Liver (tissue), 9 donors: ENCODE data around the gene SNX3. TPM values are rescaled to one million over a fixed set of nuclear protein-coding genes. Genes with fewer than 3 reads are reported as not detected.

Experiments
- DNase-seq: peaks from one replicate; pipeline ENCODE4 v3.0.0-alpha.2; 2017; ENCODE audit warnings: low spot score
- H3K27ac ChIP-seq, 2 donors: one replicate each; pipeline ENCODE4 v1.7.0; 2013; ENCODE audit warnings: inconsistent platforms in 2 of 2, low read length in 2 of 2, control low read depth in 1 of 2, low read depth in 1 of 2, mild to moderate bottlenecking in 1 of 2
- H3K27me3 ChIP-seq, 4 donors: one replicate each; pipeline versions ENCODE4 v1.6.1 to v1.7.0; 2013; ENCODE audit warnings: low read length in 3 of 4, inconsistent platforms in 1 of 4, mild to moderate bottlenecking in 1 of 4, moderate library complexity in 1 of 4; ENCODE audit not compliant: control insufficient read depth in 4 of 4, insufficient read depth in 4 of 4
- H3K36me3 ChIP-seq, 4 donors: one replicate each; pipeline versions ENCODE4 v1.6.1 to v1.7.0; 2013; ENCODE audit warnings: low read length in 3 of 4, mild to moderate bottlenecking in 3 of 4, low read depth in 1 of 4, moderate library complexity in 1 of 4; ENCODE audit not compliant: control insufficient read depth in 4 of 4, insufficient read depth in 3 of 4
- H3K4me1 ChIP-seq, 4 donors: one replicate each; pipeline versions ENCODE4 v1.6.1 to v1.7.0; 2013; ENCODE audit warnings: low read length in 3 of 4, mild to moderate bottlenecking in 3 of 4, moderate library complexity in 1 of 4; ENCODE audit not compliant: control insufficient read depth in 4 of 4, insufficient read depth in 4 of 4
- H3K4me3 ChIP-seq, 3 donors: one replicate each; pipeline versions ENCODE4 v1.6.1 to v1.7.0; 2013; ENCODE audit warnings: low read length in 3 of 3, control low read depth in 1 of 3, low read depth in 1 of 3, mild to moderate bottlenecking in 1 of 3
- H3K9ac ChIP-seq, 2 donors: one replicate each; pipeline ENCODE4 v1.7.0; 2013; ENCODE audit warnings: low read length in 2 of 2, mild to moderate bottlenecking in 2 of 2, moderate library complexity in 2 of 2, control low read depth in 1 of 2, low read depth in 1 of 2
- H3K9me3 ChIP-seq, 4 donors: one replicate each; pipeline versions ENCODE4 v1.6.1 to v1.7.0; 2013; ENCODE audit warnings: low read length in 3 of 4; ENCODE audit not compliant: control insufficient read depth in 4 of 4
- FOXA1 ChIP-seq: IDR thresholded peaks from 2 replicates; pipeline ENCODE4 v1.6.1; 2016; ENCODE audit warnings: antibody characterized with exemption
- FOXA2 ChIP-seq: IDR thresholded peaks from 2 replicates; pipeline ENCODE4 v1.6.1; 2016; ENCODE audit warnings: antibody characterized with exemption
- HNF4A ChIP-seq, 2 donors: conservative IDR thresholded peaks; 2 replicates each; pipeline ENCODE4 v1.6.1; 2016; ENCODE audit warnings: antibody characterized with exemption in 2 of 2, mild to moderate bottlenecking in 2 of 2
- JUND ChIP-seq, 2 donors: IDR thresholded peaks; 2 replicates each; pipeline ENCODE4 v1.6.1; 2016; ENCODE audit warnings: antibody characterized with exemption in 2 of 2
- NR2F2 ChIP-seq: IDR thresholded peaks from 2 replicates; pipeline ENCODE4 v1.6.1; 2016; ENCODE audit warnings: antibody characterized with exemption
- RXRA ChIP-seq, 2 donors: IDR thresholded peaks; 2 replicates each; pipeline ENCODE4 v1.6.1; 2017 to 2018; ENCODE audit warnings: antibody characterized with exemption in 2 of 2, mild to moderate bottlenecking in 1 of 2
- SP1 ChIP-seq: IDR thresholded peaks from 2 replicates; pipeline ENCODE4 v1.6.1; 2018; ENCODE audit warnings: antibody characterized with exemption, mild to moderate bottlenecking
- WGBS: extraction: QIAGEN DNeasy Blood & Tissue Kit; methylation state at CpG from one replicate; pipeline ENCODE4 v1.1.7; 2013; 5-methylcytosine and 5-hydroxymethylcytosine counted together
- polyA plus RNA-seq, 2 donors: library from polyadenylated mRNA; stranded (reverse) in 1 of 2; unstranded in 1 of 2; fragments of 200-250 nt in 1 of 2; fragments of >200 nt in 1 of 2; fragmentation: Nextera tagmentation in 1 of 2; extraction: Ambion mirVana in 1 of 2; gene quantifications; one replicate each; pipeline versions ENCODE4 v1.2.1 to v1.2.3, GENCODE V29; 2013 to 2015
- total RNA-seq, 2 donors: library from RNA; depleted of rRNA; stranded (reverse); fragments of >200 nt; gene quantifications; one replicate each; pipeline ENCODE4 v1.2.3, GENCODE V29; 2014
- TF ChIP-seq, protein P1 (sequence below): IDR thresholded peaks from 2 replicates; pipeline ENCODE4 v1.6.1; 2016; ENCODE audit warnings: antibody characterized with exemption, mild to moderate bottlenecking
- TF ChIP-seq, protein P2 (sequence below): IDR thresholded peaks from 2 replicates; pipeline ENCODE4 v1.6.1; 2016; ENCODE audit warnings: antibody characterized with exemption
- TF ChIP-seq, protein P3 (sequence below): IDR thresholded peaks from 2 replicates; pipeline ENCODE4 v1.6.1; 2016; ENCODE audit warnings: antibody characterized with exemption
- TF ChIP-seq, protein P4 (sequence below): fragments of 150-350 bp; IDR thresholded peaks from 2 replicates; pipeline ENCODE4 v1.5.1; 2017; ENCODE audit warnings: improper control_type of control experiment, low read depth, low read length; ENCODE audit not compliant: missing input control
- donor health status: healthy.
- donor health status: healthy.
- donor health status: healthy.
- donor health status: healthy.
- donor health status: healthy.

The SNX3 gene
- total and polyA plus RNA-seq, 4 donors = 67.9 to 161 (median 111) TPM

DNA sequence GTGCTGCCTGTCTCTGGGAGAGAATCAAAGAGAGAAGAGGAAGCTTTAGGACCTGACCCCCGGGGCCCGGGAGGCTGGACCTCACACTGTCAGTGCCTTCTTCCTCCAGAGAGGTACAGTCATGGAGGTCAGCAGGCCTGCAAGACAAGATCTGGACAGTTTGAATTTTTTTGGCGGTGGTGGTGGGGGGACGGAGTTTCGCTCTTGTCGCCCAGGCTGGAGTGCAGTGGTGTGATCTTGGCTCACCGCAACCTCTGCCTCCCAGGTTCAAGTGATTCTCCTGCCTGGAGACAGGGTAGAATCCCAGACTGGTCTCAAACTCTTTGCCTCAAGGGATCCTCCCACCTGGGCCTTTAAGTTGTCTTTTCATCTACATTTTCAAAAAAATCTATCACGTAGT lies 60.7 kb downstream of the SNX3 start:
- TF ChIP-seq, protein P1, sequence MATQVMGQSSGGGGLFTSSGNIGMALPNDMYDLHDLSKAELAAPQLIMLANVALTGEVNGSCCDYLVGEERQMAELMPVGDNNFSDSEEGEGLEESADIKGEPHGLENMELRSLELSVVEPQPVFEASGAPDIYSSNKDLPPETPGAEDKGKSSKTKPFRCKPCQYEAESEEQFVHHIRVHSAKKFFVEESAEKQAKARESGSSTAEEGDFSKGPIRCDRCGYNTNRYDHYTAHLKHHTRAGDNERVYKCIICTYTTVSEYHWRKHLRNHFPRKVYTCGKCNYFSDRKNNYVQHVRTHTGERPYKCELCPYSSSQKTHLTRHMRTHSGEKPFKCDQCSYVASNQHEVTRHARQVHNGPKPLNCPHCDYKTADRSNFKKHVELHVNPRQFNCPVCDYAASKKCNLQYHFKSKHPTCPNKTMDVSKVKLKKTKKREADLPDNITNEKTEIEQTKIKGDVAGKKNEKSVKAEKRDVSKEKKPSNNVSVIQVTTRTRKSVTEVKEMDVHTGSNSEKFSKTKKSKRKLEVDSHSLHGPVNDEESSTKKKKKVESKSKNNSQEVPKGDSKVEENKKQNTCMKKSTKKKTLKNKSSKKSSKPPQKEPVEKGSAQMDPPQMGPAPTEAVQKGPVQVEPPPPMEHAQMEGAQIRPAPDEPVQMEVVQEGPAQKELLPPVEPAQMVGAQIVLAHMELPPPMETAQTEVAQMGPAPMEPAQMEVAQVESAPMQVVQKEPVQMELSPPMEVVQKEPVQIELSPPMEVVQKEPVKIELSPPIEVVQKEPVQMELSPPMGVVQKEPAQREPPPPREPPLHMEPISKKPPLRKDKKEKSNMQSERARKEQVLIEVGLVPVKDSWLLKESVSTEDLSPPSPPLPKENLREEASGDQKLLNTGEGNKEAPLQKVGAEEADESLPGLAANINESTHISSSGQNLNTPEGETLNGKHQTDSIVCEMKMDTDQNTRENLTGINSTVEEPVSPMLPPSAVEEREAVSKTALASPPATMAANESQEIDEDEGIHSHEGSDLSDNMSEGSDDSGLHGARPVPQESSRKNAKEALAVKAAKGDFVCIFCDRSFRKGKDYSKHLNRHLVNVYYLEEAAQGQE = no peak
- TF ChIP-seq, protein P2, sequence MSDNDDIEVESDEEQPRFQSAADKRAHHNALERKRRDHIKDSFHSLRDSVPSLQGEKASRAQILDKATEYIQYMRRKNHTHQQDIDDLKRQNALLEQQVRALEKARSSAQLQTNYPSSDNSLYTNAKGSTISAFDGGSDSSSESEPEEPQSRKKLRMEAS = no peak
- no peak for TF ChIP-seq NR2F2
- TF ChIP-seq HNF4A (conservative IDR thresholded peaks at IDR 0.05) = no peak
- TF ChIP-seq FOXA2 = no peak
- TF ChIP-seq, protein P3, sequence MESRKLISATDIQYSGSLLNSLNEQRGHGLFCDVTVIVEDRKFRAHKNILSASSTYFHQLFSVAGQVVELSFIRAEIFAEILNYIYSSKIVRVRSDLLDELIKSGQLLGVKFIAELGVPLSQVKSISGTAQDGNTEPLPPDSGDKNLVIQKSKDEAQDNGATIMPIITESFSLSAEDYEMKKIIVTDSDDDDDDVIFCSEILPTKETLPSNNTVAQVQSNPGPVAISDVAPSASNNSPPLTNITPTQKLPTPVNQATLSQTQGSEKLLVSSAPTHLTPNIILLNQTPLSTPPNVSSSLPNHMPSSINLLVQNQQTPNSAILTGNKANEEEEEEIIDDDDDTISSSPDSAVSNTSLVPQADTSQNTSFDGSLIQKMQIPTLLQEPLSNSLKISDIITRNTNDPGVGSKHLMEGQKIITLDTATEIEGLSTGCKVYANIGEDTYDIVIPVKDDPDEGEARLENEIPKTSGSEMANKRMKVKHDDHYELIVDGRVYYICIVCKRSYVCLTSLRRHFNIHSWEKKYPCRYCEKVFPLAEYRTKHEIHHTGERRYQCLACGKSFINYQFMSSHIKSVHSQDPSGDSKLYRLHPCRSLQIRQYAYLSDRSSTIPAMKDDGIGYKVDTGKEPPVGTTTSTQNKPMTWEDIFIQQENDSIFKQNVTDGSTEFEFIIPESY = no peak
- TF ChIP-seq RXRA (IDR thresholded peaks at IDR 0.05) = no peak
- TF ChIP-seq, protein P4, sequence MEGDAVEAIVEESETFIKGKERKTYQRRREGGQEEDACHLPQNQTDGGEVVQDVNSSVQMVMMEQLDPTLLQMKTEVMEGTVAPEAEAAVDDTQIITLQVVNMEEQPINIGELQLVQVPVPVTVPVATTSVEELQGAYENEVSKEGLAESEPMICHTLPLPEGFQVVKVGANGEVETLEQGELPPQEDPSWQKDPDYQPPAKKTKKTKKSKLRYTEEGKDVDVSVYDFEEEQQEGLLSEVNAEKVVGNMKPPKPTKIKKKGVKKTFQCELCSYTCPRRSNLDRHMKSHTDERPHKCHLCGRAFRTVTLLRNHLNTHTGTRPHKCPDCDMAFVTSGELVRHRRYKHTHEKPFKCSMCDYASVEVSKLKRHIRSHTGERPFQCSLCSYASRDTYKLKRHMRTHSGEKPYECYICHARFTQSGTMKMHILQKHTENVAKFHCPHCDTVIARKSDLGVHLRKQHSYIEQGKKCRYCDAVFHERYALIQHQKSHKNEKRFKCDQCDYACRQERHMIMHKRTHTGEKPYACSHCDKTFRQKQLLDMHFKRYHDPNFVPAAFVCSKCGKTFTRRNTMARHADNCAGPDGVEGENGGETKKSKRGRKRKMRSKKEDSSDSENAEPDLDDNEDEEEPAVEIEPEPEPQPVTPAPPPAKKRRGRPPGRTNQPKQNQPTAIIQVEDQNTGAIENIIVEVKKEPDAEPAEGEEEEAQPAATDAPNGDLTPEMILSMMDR = no peak
- no peak for TF ChIP-seq JUND (IDR thresholded peaks at IDR 0.05)
- TF ChIP-seq FOXA1 = no peak
- Histone ChIP-seq H3K4me1 (peaks cover 1 to 11% (median 7%) of the 10 kb centered on the region in 4 donors), H3K9ac (no peak overlapping the region), H3K9me3 (no peaks in the 10 kb centered on the region), H3K36me3 (no peaks in the 10 kb centered on the region), H3K4me3 (no peak overlapping the region), H3K27me3 (no peaks in the 10 kb centered on the region), H3K27ac (no peak overlapping the region)
- 95% methylated on average over 8 of the region's 8 CpGs for WGBS
- DNase-seq = no peak

DNA sequence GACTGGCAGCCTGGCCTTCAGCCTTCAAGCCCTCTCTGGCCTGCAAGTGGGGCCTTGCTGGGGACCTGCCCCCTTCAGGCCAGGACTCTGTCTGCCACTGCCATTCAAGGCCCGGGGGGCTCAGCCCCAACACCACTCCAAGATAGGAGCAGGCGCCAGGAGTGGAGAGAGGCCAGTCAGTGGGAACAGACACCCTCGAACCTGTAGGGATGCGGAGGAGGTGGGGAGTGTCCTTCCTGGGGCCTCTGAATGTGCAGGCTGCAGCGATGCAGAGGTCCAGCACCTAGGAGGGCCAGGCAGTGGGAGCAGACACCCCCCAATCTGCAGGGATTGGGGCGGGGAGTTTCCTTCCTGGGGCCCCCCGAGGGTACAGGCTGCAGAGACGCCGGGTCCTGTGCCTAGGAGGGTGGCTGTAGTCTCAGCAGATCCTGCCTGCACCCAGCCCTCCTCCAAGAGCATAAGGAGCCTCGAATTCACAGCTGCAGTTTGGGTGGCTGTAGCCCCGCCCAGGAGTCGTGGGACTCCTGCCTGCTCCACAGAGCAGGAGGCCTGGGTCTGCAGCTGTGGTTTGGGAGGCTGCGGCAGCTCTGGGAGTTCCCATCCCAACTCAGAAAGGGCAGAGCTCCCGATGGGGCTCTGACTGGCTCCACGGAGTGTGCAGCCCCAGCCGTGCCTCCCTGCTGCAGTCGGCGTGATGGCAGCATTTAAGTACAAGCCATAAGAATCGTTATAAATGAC lies 61.9 kb downstream of the SNX3 start:
- Histone ChIP-seq H3K9ac (no peak overlapping the region), H3K9me3 (no peaks in the 10 kb centered on the region), H3K27me3 (no peaks in the 10 kb centered on the region), H3K27ac (no peak overlapping the region), H3K36me3 (no peaks in the 10 kb centered on the region), H3K4me3 (no peak overlapping the region), H3K4me1 (peaks cover 1 to 10% (median 7%) of the 10 kb centered on the region in 4 donors)
- 90% methylated on average over 19 of the region's 19 CpGs for WGBS
- TF ChIP-seq HNF4A (conservative IDR thresholded peaks at IDR 0.05) (no peak), JUND (IDR thresholded peaks at IDR 0.05) (no peak), FOXA1 (no peak), SP1 (no peak)
- no peak for DNase-seq
